Measurements from ENCODE around the gene HINT1.
A peak's percentile ranks its signal among the peaks of the same experiment; 100 is the strongest.
"Not testable (repeated sequence)": the region's sequence is repeated elsewhere in the genome, so short reads cannot be mapped to it uniquely, and the experiment has no call there.

HINT1 gene

GRCh38 chr5:131169810-131170539 lies 4.9 kb upstream of the HINT1 start:
- DNase-seq: no peak

- DNase-seq: no peak
These were observed 2.6 kb upstream of the HINT1 start for GRCh38 chr5:131167615-131168014.

GRCh38 chr5:131164191-131165118 lies 601 bp downstream of the HINT1 start:
- DNase-seq: peak; percentile 73

- peak; percentile 24 for DNase-seq
These were observed 1.6 kb downstream of the HINT1 start for GRCh38 chr5:131163276-131164119.

- no peak for DNase-seq
These were observed 4.9 kb downstream of the HINT1 start for GRCh38 chr5:131160134-131160533.

GRCh38 chr5:131156957-131157356 lies 8.1 kb downstream of the HINT1 start:
- no peak for DNase-seq

- no peak for DNase-seq
These were observed 8.7 kb downstream of the HINT1 start for GRCh38 chr5:131156385-131156784.

GRCh38 chr5:131151216-131151615 lies 13.8 kb downstream of the HINT1 start:
- no peak for DNase-seq

- no peak for DNase-seq
These were observed 14.6 kb downstream of the HINT1 start for GRCh38 chr5:131150408-131150807.

- no peak for DNase-seq
These were observed 16.2 kb downstream of the HINT1 start for GRCh38 chr5:131148835-131149234.

- DNase-seq: no peak
These were observed 17.8 kb downstream of the HINT1 start for GRCh38 chr5:131147258-131147657.

- DNase-seq: no peak
These were observed 22.0 kb downstream of the HINT1 start for GRCh38 chr5:131142970-131143617.

GRCh38 chr5:131139321-131139720 lies 25.7 kb downstream of the HINT1 start:
- no peak for DNase-seq

GRCh38 chr5:131138406-131138805 lies 26.6 kb downstream of the HINT1 start:
- not testable (repeated sequence) for DNase-seq

GRCh38 chr5:131133091-131133490 lies 32.0 kb downstream of the HINT1 start:
- not testable (repeated sequence) for DNase-seq

GRCh38 chr5:131129306-131129705 lies 35.8 kb downstream of the HINT1 start:
- no peak for DNase-seq

- DNase-seq: not testable (repeated sequence)
These were observed 37.8 kb downstream of the HINT1 start for GRCh38 chr5:131127244-131127643.

- no peak for DNase-seq
These were observed 50.3 kb downstream of the HINT1 start for GRCh38 chr5:131114754-131115153.

- no peak for DNase-seq
These were observed 52.6 kb downstream of the HINT1 start for GRCh38 chr5:131112424-131112823.

- no peak for DNase-seq
These were observed 54.8 kb downstream of the HINT1 start for GRCh38 chr5:131110256-131110594.

GRCh38 chr5:131109540-131110255 lies 55.4 kb downstream of the HINT1 start:
- peak; percentile 47 for DNase-seq

Data from fibroblast of upper back skin (primary cell).